KOPT-K1 (cell line): ENCODE data around the gene ERN1.
A peak's percentile ranks its signal among the peaks of the same experiment; 100 is the strongest.

Experiments
- H3K27ac ChIP-seq: fragments of 200-600 bp; sonication (generic); 2 replicates; pipeline ENCODE4 v1.5.1; 2016; ENCODE audit warnings: antibody characterized with exemption, mild to moderate bottlenecking, low read depth, low read length; ENCODE audit not compliant: poor library complexity, severe bottlenecking
- H3K36me3 ChIP-seq: fragments of 200-600 bp; sonication (generic); 2 replicates; pipeline ENCODE4 v1.5.1; 2017; ENCODE audit warnings: antibody characterized with exemption, mild to moderate bottlenecking, low read length, moderate library complexity; ENCODE audit not compliant: insufficient read depth
- H3K9me3 ChIP-seq: fragments of 200-600 bp; sonication (generic); 2 replicates; pipeline ENCODE4 v1.5.1; 2017; ENCODE audit warnings: antibody characterized with exemption, low read length, mild to moderate bottlenecking; ENCODE audit not compliant: insufficient read depth, poor library complexity, severe bottlenecking

ERN1 gene

GRCh38 chr17:64151016-64151368, 21.0 kb upstream of the ERN1 start:
- no peak overlapping the region for H3K27ac ChIP-seq
- peaks cover 93% of the 10 kb centered on the region for H3K36me3 ChIP-seq
- no peaks in the 10 kb centered on the region for H3K9me3 ChIP-seq

GRCh38 chr17:64150237-64151015, 20.5 kb upstream of the ERN1 start:
- Histone ChIP-seq H3K27ac (no peak overlapping the region), H3K36me3 (peaks cover 88% of the 10 kb centered on the region), H3K9me3 (no peaks in the 10 kb centered on the region)

DNA sequence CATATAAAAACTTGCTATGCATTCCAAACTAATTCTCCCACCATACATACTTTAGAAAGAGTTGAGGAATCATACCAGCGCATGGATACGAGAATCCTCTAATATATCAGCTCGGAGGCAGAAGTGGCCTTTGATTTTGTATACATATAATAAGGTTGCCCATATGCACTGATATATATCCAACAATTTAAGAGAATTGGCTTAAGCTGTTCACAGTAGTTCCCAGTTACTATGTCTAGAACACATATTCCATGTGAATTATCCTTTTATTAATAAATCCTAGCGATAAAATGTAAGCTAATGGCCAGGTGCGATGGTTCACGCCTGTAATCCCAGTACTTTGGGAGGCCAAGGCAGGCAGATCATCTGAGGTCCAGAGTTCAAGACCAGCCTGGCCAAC, 19.3 kb upstream of the ERN1 start:
- Histone ChIP-seq H3K36me3 (peaks cover 75% of the 10 kb centered on the region), H3K27ac (no peak overlapping the region), H3K9me3 (no peaks in the 10 kb centered on the region)

- Histone ChIP-seq H3K36me3 (peaks cover 70% of the 10 kb centered on the region), H3K9me3 (no peaks in the 10 kb centered on the region), H3K27ac (peak overlapping the region; percentile 3)
Measured at GRCh38 chr17:64148699-64149098, 18.8 kb upstream of the ERN1 start.

DNA sequence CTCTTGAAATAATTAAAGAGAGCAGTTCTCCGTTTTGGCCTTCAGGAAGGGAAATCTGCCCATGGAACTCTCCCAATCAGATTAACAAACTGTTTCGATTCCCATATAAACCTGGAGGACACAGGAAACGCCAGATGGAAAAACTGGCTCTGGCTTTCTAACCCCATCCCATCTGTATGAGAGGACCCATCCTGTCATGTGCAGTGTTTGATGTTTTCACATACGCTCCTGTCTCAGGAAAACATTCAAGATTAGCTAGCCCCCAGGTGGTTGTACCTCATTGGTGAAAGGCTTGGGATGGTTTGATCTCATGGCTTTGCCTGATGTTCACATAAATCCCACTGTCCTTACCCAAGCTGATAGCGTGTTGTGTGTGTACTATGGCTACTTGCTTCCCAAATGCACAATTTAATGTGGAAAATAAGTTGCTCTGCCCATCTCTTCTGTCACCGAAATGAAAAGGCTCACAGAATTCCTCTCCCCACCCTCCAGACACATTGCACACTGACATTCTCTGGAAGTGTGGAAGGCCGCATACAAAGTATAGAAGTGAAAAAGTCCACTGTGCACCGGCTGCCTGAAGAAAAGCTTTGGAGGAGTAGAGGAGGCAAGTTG, 18.2 kb upstream of the ERN1 start:
- Histone ChIP-seq H3K9me3 (no peaks in the 10 kb centered on the region), H3K36me3 (peaks cover 65% of the 10 kb centered on the region), H3K27ac (peak overlapping the region; percentile 91)

GRCh38 chr17:64147110-64148016, 17.4 kb upstream of the ERN1 start:
- no peaks in the 10 kb centered on the region for H3K9me3 ChIP-seq
- peak overlapping the region; percentile 91 for H3K27ac ChIP-seq
- H3K36me3 ChIP-seq = peaks cover 57% of the 10 kb centered on the region

DNA sequence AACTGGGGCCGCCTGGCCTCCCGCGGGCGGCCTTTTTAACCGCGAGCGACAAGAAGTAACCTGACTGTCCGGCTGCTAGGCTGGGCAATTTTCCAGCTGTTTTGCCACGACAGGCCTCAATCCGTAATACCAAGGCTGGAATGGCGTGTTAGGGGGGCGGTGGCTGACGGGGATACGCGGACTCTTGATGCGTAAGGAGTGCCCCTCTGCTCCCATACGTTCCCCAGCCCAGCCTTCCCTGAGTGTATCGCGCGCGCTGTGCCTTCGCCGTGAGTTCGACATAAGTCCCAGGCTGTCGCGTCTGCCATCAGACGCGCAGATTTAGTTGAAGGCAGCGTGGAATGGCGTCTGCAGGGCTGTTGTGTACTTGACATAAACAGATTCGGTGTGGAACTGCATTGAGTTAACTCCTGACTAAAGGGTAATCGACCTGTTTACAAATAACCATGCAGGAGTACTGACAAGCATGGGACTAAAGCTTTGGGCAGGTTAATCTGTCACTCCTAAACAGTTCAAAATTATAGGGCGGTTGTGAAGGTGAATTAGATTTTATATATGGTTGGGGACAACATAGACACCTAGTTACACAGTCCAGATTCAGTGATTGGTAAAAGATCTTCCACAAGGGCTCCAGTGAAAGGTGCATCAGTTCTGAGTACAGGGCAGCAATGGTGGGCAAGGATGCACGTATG, 16.6 kb upstream of the ERN1 start:
- Histone ChIP-seq H3K27ac (peak overlapping the region; percentile 91), H3K9me3 (no peaks in the 10 kb centered on the region), H3K36me3 (peaks cover 52% of the 10 kb centered on the region)

DNA sequence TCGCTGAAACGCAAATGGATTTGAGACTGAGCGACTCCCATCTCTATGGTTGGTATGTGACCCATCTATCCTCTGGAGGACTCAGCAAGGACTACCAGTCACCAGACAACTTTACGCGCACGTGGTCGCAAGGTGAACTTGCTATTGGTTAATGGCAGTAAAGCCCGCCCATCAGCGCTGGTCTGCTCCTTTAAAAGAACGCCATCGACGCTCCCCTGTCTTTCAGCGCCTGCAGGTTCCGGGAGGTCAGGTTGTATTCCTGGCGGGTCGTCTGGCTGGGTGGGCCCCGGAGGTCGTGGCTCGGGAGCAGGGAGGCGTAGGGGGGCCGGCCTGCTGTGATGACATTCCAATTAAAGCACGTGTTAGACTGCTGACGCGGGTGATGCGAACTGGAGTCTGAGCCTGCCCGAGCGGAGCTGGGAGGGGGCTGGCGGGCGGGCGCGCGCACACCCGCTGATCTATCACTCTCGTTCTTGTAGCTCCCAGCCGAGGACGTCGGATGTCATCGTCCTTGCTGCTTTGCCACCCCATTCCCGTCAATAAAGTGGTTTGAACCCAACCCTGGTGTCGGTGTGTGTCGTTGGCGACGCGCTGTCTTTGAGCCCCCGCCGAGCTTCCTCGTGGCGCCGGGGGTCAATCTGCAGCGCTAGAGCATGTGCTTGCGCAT, 15.9 kb upstream of the ERN1 start:
- peaks cover 46% of the 10 kb centered on the region for H3K36me3 ChIP-seq
- H3K27ac ChIP-seq = peak overlapping the region; percentile 91
- no peaks in the 10 kb centered on the region for H3K9me3 ChIP-seq

DNA sequence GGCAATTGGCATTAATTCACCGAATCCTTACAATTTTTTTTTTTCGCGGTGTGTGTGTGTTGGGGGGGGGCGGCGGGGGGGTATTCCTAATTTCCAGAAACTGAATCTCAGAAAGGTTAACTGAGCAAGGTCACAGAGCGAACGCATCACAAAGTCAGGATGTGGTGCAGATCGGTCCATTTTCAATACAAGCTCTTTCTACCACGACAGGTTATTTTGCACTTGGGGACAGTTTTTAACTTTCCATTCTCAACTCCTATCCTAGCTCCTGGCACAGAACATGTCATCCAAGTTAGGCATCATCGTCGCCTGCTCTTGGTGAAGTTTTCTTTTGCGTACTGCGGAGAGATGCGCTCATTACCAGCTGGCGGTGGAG, 15.4 kb upstream of the ERN1 start:
- Histone ChIP-seq H3K36me3 (peaks cover 40% of the 10 kb centered on the region), H3K9me3 (no peaks in the 10 kb centered on the region), H3K27ac (peak overlapping the region; percentile 91)

- Histone ChIP-seq H3K9me3 (no peaks in the 10 kb centered on the region), H3K36me3 (no peaks in the 10 kb centered on the region), H3K27ac (no peak overlapping the region)
Measured at GRCh38 chr17:64139542-64139941, 9.6 kb upstream of the ERN1 start.

DNA sequence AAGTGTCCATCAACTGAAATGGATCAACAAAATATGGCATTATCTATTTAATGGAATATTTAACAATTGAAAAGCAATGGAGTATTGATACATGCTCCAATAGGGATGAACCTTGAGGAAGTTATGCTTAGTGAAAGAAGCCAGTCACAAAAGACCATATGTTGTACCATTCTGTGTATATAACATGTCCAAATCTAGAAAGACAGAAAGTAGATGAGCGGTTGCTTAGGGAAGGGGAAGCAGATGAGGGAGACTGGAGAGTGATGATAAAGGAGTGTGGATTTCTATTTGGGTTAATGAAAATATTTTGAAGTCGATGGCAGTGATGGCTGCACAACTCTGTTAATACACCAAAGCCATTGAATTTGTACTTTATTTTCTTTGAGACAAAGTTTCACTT, 8.5 kb upstream of the ERN1 start:
- Histone ChIP-seq H3K9me3 (no peaks in the 10 kb centered on the region), H3K27ac (no peak overlapping the region), H3K36me3 (no peaks in the 10 kb centered on the region)

DNA sequence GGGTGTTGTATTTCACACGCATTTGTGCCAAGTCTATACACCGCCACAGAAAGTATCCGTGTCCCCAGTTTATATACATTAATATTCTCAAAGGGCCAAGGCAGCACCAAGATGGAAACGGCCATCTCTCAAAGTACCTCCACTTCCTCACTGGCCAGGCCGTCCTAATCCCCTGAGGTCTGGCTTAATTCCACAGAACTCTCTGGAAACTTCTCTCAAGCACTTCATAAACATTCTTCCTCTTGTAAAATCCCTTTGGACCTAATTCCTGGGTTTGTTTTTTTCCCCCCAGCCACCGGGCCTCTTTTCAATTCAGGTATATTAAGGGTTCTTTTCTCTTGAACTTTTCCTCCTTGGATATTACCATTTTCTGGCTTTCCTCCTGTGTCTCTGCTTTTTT, 5.1 kb upstream of the ERN1 start:
- Histone ChIP-seq H3K27ac (no peak overlapping the region), H3K36me3 (no peaks in the 10 kb centered on the region), H3K9me3 (no peaks in the 10 kb centered on the region)

DNA sequence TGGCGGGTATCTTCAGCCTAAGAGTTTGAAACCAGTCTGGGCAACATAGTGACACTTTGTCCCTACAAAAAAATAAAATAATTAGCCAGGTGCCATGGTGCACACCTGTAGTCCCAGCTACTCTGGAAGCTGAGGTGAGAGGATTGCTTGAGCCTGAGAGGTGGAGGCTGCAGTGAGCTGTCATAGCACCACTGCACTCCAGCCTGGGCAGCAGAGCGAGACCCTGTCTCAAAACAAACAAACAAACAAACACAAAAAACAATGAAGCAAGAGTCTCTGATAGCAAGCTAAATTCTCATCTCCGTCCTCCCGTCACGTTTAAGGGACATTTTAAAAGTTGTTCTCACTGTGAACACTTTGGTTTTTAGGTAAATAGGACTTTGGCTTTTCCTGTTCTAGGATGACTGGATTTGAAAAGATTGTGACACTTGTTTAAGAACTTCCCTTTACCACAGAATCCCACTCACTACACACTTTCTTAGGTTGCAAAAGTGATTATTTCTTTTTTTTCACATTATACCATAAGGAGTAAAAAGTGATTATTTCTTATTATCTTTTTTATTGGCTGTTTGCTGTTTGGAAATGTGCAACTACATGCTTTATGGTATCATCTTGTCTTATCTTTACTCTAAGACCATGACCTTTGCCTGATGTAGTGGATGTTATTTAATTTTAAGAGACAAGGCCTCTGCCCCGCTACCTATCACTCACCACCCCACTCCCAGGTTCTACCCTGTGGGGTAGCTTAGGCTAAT, 4.4 kb upstream of the ERN1 start:
- no peaks in the 10 kb centered on the region for H3K9me3 ChIP-seq
- H3K27ac ChIP-seq = no peak overlapping the region
- no peaks in the 10 kb centered on the region for H3K36me3 ChIP-seq
